BE2C (cell line): Measurements from ENCODE around the gene CRYAB.
"Not testable (repeated sequence)": the region's sequence is repeated elsewhere in the genome, so short reads cannot be mapped to it uniquely, and the experiment has no call there.

ENCODE experiments used
- DNase-seq: peaks from one replicate; pipeline ENCODE4 v3.0.0-alpha.2; 2020
- H3K27me3 ChIP-seq: fragments of 250-450 bp; sonication (Bioruptor Pico); 2 replicates; pipeline ENCODE4 v1.5.1; 2020; ENCODE audit warnings: mild to moderate bottlenecking
- H3K36me3 ChIP-seq: fragments of 250-450 bp; sonication (Bioruptor Pico); 2 replicates; pipeline ENCODE4 v1.5.1; 2020; ENCODE audit warnings: mild to moderate bottlenecking
- H3K4me1 ChIP-seq: fragments of 250-450 bp; sonication (Bioruptor Pico); 2 replicates; pipeline ENCODE4 v1.5.1; 2020
- H3K4me3 ChIP-seq: 2 replicates; pipeline ENCODE4 v1.5.1; 2011; ENCODE audit warnings: low read depth, low read length
- H3K9me3 ChIP-seq: fragments of 250-450 bp; sonication (Bioruptor Pico); 2 replicates; pipeline ENCODE4 v1.5.1; 2020
- CTCF ChIP-seq: IDR thresholded peaks from 2 replicates; pipeline ENCODE4 v1.5.1; 2012; ENCODE audit warnings: mild to moderate bottlenecking, low read depth, low read length

The CRYAB gene

GRCh38 chr11:111936040-111936540, 24.5 kb upstream of the CRYAB start:
- Histone ChIP-seq H3K9me3 (no peaks in the 10 kb centered on the region), H3K4me1 (peaks cover 20% of the 10 kb centered on the region), H3K36me3 (no peaks in the 10 kb centered on the region), H3K4me3 (peak overlapping the region; percentile 79), H3K27me3 (no peaks in the 10 kb centered on the region)
- TF ChIP-seq CTCF = no peak
- no peak for DNase-seq

GRCh38 chr11:111935317-111936039, 23.9 kb upstream of the CRYAB start:
- DNase-seq = no peak
- no peaks in the 10 kb centered on the region for H3K9me3 ChIP-seq
- H3K27me3 ChIP-seq = no peaks in the 10 kb centered on the region
- H3K36me3 ChIP-seq = no peaks in the 10 kb centered on the region
- H3K4me3 ChIP-seq = no peak overlapping the region
- H3K4me1 ChIP-seq = peaks cover 16% of the 10 kb centered on the region
- no peak for TF ChIP-seq CTCF

GRCh38 chr11:111934306-111934705, 22.7 kb upstream of the CRYAB start:
- DNase-seq = no peak
- no peak overlapping the region for H3K4me3 ChIP-seq
- no peaks in the 10 kb centered on the region for H3K27me3 ChIP-seq
- no peaks in the 10 kb centered on the region for H3K9me3 ChIP-seq
- H3K4me1 ChIP-seq = peaks cover 8% of the 10 kb centered on the region
- TF ChIP-seq CTCF = no peak
- H3K36me3 ChIP-seq = no peaks in the 10 kb centered on the region

GRCh38 chr11:111933872-111934271, 22.3 kb upstream of the CRYAB start:
- no peak for TF ChIP-seq CTCF
- DNase-seq = no peak
- Histone ChIP-seq H3K27me3 (no peaks in the 10 kb centered on the region), H3K9me3 (no peaks in the 10 kb centered on the region), H3K36me3 (no peaks in the 10 kb centered on the region), H3K4me1 (peaks cover 3% of the 10 kb centered on the region), H3K4me3 (no peak overlapping the region)

- not testable (repeated sequence) for H3K4me1 ChIP-seq, H3K36me3 ChIP-seq, H3K4me3 ChIP-seq, H3K27me3 ChIP-seq, H3K9me3 ChIP-seq, DNase-seq
Observed at GRCh38 chr11:111933176-111933575, 21.6 kb upstream of the CRYAB start.

GRCh38 chr11:111932611-111932950, 21.0 kb upstream of the CRYAB start:
- Histone ChIP-seq H3K4me1 (peaks cover 2% of the 10 kb centered on the region), H3K4me3 (no peak overlapping the region), H3K9me3 (no peaks in the 10 kb centered on the region), H3K27me3 (no peaks in the 10 kb centered on the region), H3K36me3 (no peaks in the 10 kb centered on the region)
- no peak for DNase-seq
- no peak for TF ChIP-seq CTCF
